ENCODE measurements around the gene NUAK2.
"Not testable (repeated sequence)": the region's sequence is repeated elsewhere in the genome, so short reads cannot be mapped to it uniquely, and the experiment has no call there.

NUAK2 gene

GRCh38 chr1:205321162-205321958 lies at the start of gene NUAK2:
Gene NUAK2 (minus strand): TSS chr1:205321745. CDS start chr1:205321628, 117 bp downstream.
- DNase-seq, result peak; percentile 93

GRCh38 chr1:205370780-205371179 lies 49.2 kb upstream of the NUAK2 start:
- no peak for DNase-seq

GRCh38 chr1:205369701-205370123 lies 48.2 kb upstream of the NUAK2 start:
- DNase-seq, result no peak

- DNase-seq, result no peak
These were observed 46.9 kb upstream of the NUAK2 start for GRCh38 chr1:205368478-205368877.

- DNase-seq, result no peak
These were observed 44.5 kb upstream of the NUAK2 start for GRCh38 chr1:205365945-205366463.

GRCh38 chr1:205365086-205365485 lies 43.5 kb upstream of the NUAK2 start:
- DNase-seq, result not testable (repeated sequence)

- no peak for DNase-seq
These were observed 39.3 kb upstream of the NUAK2 start for GRCh38 chr1:205360891-205361290.

- no peak for DNase-seq
These were observed 38.4 kb upstream of the NUAK2 start for GRCh38 chr1:205359771-205360565.

GRCh38 chr1:205358579-205358978 lies 37.0 kb upstream of the NUAK2 start:
- no peak for DNase-seq

GRCh38 chr1:205357567-205357966 lies 36.0 kb upstream of the NUAK2 start:
- no peak for DNase-seq

- DNase-seq, result no peak
These were observed 35.0 kb upstream of the NUAK2 start, which contains the start of gene KLHDC8A for GRCh38 chr1:205356440-205357139. Gene KLHDC8A (minus strand): TSS chr1:205356922. CDS start chr1:205343604, 13,318 bp downstream.

- no peak for DNase-seq
These were observed 33.5 kb upstream of the NUAK2 start for GRCh38 chr1:205355075-205355453.

- DNase-seq, result peak; percentile 75
These were observed 32.9 kb upstream of the NUAK2 start for GRCh38 chr1:205354259-205355074.

GRCh38 chr1:205353612-205354011 lies 32.1 kb upstream of the NUAK2 start:
- no peak for DNase-seq

GRCh38 chr1:205353191-205353590 lies 31.6 kb upstream of the NUAK2 start:
- DNase-seq, result no peak

- DNase-seq, result no peak
These were observed 30.6 kb upstream of the NUAK2 start for GRCh38 chr1:205351984-205352713.

- no peak for DNase-seq
These were observed 29.2 kb upstream of the NUAK2 start for GRCh38 chr1:205350691-205351141.

- DNase-seq, result no peak
These were observed 28.6 kb upstream of the NUAK2 start for GRCh38 chr1:205350124-205350523.

GRCh38 chr1:205348554-205349487 lies 27.3 kb upstream of the NUAK2 start:
- no peak for DNase-seq

- DNase-seq, result no peak
These were observed 25.5 kb upstream of the NUAK2 start for GRCh38 chr1:205346956-205347574.

Measured in CD4-positive, alpha-beta T cell treated with Interleukin-6 for 4 hours (primary cell).